ENCODE results near the gene STARD3. TPM values are rescaled to one million over a fixed set of nuclear protein-coding genes. Genes with fewer than 3 reads are reported as not detected.
A peak's percentile ranks its signal among the peaks of the same experiment; 100 is the strongest.

The STARD3 gene
- total and polyA plus RNA-seq, 2 of the 13 experiments (the other 11 are each of a cell fraction or from before 2014, with no cell fraction given) = 34.6 to 100 TPM

- TF ChIP-seq, protein P1, sequence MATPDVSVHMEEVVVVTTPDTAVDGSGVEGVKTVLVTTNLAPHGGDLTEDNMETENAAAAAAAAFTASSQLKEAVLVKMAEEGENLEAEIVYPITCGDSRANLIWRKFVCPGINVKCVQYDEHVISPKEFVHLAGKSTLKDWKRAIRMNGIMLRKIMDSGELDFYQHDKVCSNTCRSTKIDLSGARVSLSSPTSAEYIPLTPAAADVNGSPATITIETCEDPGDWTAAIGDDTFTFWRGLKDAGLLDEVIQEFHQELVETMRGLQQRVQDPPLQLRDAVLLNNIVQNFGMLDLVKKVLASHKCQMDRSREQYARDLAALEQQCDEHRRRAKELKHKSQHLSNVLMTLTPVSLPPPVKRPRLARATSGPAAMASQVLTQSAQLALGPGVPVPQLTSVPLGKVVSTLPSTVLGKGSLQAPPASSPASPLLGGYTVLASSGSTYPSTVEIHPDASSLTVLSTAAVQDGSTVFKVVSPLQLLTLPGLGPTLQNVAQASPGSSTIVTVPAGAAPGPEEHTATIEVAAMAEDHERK (CRISPR knock-in tag; IDR thresholded peaks at IDR 0.05; ENCODE audit: low read depth) = no peak
- peak; percentile 86 for TF ChIP-seq ATF7 (IDR thresholded peaks at IDR 0.05)
- peak; percentile 71; the same call in 1 of the 2 replicates for TF ChIP-seq ATF7 (CRISPR knock-in tag; IDR thresholded peaks at IDR 0.05)
- TF ChIP-seq ZZZ3 (CRISPR knock-in tag; IDR thresholded peaks at IDR 0.05; ENCODE audit: borderline replicate concordance) = peak; percentile 49; the same call in 1 of the 2 replicates
- no peak for TF ChIP-seq MAFG (CRISPR knock-in tag; IDR thresholded peaks at IDR 0.05)
- TF ChIP-seq NAIF1 (CRISPR knock-in tag; IDR thresholded peaks at IDR 0.05; ENCODE audit: borderline replicate concordance) = no peak
- no peak for TF ChIP-seq ZNF580 (CRISPR knock-in tag; IDR thresholded peaks at IDR 0.05; ENCODE audit: borderline replicate concordance, low read depth)
- TF ChIP-seq ZNF280D (CRISPR knock-in tag; IDR thresholded peaks at IDR 0.05) = peak; percentile 75
- TF ChIP-seq MIER2 (CRISPR knock-in tag; IDR thresholded peaks at IDR 0.05) = no peak; the same call in 1 of the 2 replicates
- TF ChIP-seq ZNF83 (CRISPR knock-in tag; IDR thresholded peaks at IDR 0.05; ENCODE audit: borderline replicate concordance) = no peak
- TF ChIP-seq SNRNP70 (IDR thresholded peaks at IDR 0.05; ENCODE audit: low read depth, low read length) = no peak
- TF ChIP-seq HDAC2 (CRISPR knock-in tag; IDR thresholded peaks at IDR 0.05) = no peak; the same call in none of the 2 replicates
- 0 out of 2 replicates have a peak, but pooled peaks have one; percentile 68 for TF ChIP-seq MZF1 (CRISPR knock-in tag; IDR thresholded peaks at IDR 0.05; ENCODE audit: borderline replicate concordance)
- TF ChIP-seq KLF16 (CRISPR knock-in tag; IDR thresholded peaks at IDR 0.05) = peak in 1 of 2 experiments; percentile 56; a peak in 2 of 4 replicates
- TF ChIP-seq HOXA5 (CRISPR knock-in tag; IDR thresholded peaks at IDR 0.05) = no peak
- TF ChIP-seq ZNF614 (CRISPR knock-in tag; IDR thresholded peaks at IDR 0.05; ENCODE audit: borderline replicate concordance) = peak; percentile 30; the same call in 1 of the 2 replicates
- peak; percentile 65 for TF ChIP-seq MEIS2 (CRISPR knock-in tag; IDR thresholded peaks at IDR 0.05)
- no peak for TF ChIP-seq ZNF180 (CRISPR knock-in tag; IDR thresholded peaks at IDR 0.05; ENCODE audit: borderline replicate concordance, low read depth)
- TF ChIP-seq, protein P2, sequence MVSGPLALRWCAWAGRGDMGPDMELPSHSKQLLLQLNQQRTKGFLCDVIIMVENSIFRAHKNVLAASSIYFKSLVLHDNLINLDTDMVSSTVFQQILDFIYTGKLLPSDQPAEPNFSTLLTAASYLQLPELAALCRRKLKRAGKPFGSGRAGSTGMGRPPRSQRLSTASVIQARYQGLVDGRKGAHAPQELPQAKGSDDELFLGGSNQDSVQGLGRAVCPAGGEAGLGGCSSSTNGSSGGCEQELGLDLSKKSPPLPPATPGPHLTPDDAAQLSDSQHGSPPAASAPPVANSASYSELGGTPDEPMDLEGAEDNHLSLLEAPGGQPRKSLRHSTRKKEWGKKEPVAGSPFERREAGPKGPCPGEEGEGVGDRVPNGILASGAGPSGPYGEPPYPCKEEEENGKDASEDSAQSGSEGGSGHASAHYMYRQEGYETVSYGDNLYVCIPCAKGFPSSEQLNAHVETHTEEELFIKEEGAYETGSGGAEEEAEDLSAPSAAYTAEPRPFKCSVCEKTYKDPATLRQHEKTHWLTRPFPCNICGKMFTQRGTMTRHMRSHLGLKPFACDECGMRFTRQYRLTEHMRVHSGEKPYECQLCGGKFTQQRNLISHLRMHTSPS (CRISPR knock-in tag; IDR thresholded peaks at IDR 0.05; ENCODE audit: low read depth) = no peak
- TF ChIP-seq ZFY (CRISPR knock-in tag; IDR thresholded peaks at IDR 0.05) = peak; percentile 38; the same call in 1 of the 2 replicates
- TF ChIP-seq MYNN (CRISPR knock-in tag; IDR thresholded peaks at IDR 0.05; ENCODE audit: low read depth) = no peak
- 0 out of 2 replicates have a peak, but pooled peaks have one; percentile 44 for TF ChIP-seq ZC3H4 (CRISPR knock-in tag; IDR thresholded peaks at IDR 0.05; ENCODE audit: borderline replicate concordance)
Measured at GRCh38 chr17:39702901-39703893, 66.3 kb downstream of the STARD3 start (continued).

Data from HepG2 (cell line).